Stimulated activated naive CD4-positive, alpha-beta T cell treated with Interleukin-2 at 50 U/mL for 16 hours (primary cell): ENCODE data around the gene EP400.
"Not testable (repeated sequence)": the region's sequence is repeated elsewhere in the genome, so short reads cannot be mapped to it uniquely, and the experiment has no call there.

Experiments used
- DNase-seq: peaks from one replicate; lab custom pipeline; 2025; lab: John Stamatoyannopoulos, UW

EP400 gene

GRCh38 chr12:132089407-132089910, 139.7 kb downstream of the EP400 start:
- DNase-seq = no peak

DNA sequence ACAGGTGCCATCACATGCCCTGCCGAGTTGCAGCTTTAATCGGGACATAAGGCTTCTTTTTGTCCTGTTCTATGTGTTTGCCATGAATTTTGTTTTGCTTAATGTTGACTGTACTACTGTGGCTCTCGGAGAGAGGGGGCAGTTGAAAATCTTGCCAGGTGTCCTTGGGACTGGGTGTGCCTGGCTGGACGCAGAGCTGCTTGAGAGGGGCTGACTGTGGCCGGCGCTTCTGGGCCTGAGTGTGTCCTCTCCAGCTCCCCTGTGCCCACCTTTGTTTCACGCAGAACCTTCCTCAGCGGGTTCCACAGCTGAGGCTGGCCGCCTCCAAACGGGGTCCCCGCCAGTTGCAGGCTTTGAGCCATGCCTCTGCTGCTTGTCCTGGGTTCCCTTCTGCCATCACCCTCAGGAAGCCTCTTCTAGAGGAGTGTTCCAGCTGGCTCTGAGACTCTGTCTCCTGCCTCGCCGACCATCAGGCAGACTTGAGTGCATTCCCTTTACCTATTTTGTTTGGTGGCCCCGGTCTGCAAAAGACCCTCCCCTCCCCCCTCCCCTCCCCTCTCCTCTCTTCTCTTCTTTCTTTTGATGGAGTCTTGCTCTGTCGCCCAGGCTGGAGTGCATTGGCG, 144.6 kb downstream of the EP400 start:
- DNase-seq = no peak

DNA sequence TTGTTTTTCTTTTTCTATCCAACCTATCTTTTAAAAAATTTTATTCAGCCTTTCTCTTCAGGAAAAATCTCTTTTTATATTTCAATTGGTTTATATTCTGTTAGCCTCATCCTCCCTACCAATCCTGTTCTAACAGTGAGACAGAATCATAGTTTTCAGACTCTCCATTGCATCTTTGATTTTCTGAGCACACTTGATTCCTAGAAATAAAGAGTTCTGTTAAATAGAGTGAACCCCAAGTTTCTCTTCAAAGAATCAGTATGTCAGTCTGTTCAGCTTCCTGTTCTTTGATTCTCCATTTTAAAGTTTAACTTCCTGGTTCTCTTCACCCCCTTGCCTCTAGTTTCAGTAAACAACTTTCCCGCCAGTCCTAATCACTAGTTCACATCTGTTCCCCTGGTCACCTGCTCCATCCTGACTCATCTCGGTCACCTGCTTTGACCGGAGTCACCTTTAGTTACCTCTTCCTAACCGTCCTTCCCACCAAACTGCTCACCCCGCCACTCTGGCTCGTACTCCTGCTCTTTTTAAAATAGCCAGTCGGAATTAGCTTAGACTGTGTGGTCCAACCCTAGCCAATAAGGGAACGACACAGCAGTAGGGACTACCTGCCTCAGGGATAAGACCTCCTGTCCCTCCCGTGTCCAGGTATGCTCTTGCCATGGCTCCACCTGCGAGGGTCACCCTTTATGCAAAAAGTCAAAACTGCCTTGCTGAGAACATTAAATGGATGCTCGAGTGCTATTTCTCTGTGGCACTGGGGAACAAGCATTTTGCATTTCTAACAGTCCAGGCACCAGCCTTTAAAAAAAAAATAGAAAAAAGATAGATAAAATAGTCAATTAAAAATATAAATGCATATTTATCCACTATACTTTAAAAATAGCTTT, 146.0 kb downstream of the EP400 start:
- no peak for DNase-seq

DNA sequence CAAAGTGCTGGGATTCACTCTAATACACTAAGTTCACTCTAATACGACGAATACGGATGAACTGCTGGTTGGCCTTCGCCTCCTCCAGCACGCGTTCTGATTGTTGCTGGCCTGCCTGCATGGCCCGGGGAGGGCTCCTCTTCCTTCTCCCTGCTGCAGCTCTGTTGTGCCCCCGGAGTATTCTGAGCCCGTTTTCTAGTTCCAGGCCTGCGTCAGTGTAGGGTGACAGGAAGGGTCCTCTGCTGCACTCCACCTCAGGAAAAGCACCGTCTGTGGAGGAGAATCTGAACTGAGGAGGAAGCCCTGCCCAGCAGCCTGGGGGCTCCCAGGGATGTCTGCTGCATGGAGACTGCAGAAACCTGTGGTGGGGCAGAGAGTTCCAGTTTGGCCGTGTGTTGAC, 150.0 kb downstream of the EP400 start:
- no peak for DNase-seq

DNA sequence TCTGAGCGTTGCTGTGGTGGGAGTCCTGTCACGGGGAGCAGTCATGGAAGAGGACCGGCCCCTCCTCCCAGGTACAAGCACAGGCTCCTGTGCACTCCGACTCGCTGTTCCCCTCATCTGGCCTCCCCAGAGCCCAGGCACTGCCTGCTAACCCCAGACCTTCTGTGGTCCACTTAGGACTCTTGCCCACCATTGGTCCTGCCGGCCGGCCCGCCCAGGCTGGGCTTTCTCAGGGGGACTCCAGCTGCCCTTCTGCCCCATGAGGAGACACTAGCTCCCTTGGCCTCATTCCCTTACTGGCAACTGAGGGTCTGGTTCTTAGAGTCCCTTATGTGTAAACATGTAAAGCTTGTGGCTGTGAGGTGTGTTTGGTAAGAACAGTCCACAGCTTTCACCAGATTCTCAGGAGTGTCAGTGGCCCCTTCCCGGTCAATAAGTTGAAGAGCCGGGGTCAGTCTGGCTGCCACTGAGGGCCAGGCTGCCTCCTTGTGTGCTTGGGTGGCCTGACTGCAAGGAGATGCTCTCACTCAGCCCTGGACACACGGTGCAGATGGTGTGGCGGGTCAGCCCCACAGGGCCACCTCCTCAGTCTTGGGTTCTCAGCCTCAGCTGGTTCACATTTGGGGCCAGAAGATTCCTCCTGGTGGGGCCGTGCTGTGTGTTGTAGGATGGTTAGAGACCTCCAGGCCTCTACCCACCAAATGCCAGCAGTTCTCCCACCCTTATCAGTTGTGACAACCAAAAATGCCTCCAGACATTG, 150.7 kb downstream of the EP400 start:
- DNase-seq = no peak

DNA sequence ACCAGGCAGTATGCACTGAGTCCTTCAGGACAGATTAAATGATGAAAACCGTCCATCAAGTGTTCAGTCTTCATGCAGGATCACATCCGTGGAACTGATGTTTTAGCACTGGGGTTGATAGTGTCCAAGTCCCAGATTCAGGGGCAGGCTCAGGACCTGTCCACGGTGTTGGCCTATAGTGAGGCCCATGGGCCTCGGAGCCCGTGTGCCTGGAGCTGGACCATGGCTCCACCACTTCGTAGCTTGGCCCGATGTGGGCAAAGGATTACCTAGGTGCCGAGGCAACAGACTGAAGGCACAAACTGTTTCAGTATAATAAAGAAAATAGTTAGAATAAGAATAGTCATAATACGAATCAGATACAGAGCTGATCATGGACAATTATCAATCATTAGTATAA, 152.6 kb downstream of the EP400 start:
- no peak for DNase-seq

DNA sequence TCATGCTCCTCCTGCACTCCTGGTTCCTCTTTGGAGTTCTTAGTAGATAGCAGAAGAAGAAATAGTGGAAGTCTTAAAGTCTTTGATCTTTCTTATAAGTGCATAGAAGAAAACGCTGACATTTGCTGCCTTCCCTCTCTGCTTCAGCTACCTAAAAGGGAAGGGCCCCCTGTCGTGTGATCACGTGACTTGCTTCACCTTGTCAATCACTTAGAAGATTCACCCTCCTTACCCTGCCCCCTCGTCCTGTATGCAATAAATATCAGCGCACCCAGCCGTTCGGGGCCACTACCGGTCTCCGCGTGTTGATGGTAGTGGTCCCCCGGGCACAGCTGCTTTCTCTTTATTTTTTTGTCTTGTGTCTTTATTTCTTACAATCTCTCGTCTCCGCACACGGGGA, 153.3 kb downstream of the EP400 start:
- DNase-seq = not testable (repeated sequence)

GRCh38 chr12:132103542-132104308, 154.0 kb downstream of the EP400 start:
- no peak for DNase-seq

GRCh38 chr12:132105467-132105866, 155.7 kb downstream of the EP400 start:
- DNase-seq = no peak

DNA sequence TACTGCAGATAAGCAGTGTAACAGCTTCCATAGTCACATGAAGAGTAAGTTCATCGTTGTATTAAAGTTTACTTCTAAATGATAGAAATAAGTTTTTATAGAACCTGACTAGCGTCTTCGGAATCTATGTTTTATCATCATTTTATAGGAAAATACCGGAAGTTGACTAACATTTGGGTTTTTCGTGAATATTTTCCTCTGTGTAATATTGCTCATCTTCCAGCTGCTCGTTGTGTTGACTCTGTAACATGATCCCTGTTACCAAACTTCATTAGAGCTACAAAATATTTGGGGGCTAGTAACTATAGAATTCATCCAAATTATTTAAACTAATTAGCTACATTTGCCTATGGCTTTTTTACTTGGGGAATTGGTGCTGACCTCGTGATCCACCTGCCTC, 157.2 kb downstream of the EP400 start:
- no peak for DNase-seq

DNA sequence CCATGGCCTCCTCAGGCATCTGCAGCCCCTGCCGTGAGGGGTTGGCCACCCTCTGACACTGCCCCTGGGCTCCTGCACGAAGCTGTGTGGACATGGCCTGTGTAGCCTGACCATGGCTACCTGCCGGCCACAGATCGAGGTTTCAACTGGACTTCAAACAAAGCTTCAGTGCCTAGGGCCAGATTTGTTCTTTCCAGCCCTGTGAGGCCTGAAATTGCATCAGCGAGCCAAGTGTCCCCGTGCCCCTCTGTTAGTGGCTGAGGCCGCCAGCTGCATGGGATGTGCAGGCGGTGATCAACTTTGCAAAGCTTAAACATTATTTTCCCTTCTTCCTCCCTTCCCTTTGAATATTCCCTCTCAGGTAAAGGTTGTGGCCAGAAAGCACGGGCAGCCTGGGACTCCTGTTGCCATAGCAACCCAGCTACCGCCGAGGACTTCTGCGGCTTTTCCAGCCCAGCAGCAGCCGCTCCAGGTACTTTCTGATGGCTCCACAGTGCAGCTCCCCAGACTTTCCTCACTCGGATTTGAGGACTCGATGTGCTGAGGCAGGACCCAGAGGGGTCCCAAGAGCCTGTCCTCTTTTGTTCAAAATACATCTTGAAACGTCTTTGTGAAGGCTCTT, 158.6 kb downstream of the EP400 start:
- no peak for DNase-seq

DNA sequence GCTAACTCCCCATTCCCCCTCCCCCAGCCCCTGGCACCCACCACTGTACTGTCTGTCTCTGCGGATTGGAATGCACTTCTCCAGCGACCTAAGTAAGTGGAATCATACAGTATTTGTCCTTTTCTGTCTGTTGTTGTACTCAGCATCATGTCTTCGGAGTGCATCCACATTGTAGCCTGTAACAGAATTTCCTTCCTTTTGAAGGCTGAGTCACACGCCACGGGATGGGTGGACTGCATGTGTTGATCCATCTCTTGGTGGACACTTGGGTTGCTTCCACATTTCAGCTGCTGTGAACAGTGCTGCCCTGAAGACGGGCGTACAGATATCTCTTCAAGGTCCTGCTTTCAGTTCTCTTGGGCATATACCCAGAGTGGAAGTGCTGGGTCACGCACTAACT, 160.0 kb downstream of the EP400 start:
- no peak for DNase-seq

DNA sequence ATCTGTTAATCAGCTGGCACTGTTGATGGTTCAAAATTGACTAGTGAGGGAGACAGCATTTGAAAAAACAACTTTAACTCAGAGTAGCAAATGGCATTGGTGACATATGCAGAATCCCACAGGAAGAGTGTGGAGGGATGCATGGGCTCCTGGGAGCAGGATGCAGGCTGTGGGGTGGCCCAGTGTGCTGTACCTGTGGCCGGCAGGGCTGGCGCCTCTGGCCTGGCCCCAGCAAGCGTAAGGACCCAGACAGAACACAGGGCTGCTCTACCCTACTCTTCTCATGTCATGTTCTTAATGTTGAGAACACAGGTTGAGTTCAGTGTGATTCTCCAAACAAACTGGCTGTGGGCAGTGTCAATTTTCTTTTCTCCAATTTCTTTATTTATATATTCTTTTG, 160.9 kb downstream of the EP400 start:
- DNase-seq = no peak

DNA sequence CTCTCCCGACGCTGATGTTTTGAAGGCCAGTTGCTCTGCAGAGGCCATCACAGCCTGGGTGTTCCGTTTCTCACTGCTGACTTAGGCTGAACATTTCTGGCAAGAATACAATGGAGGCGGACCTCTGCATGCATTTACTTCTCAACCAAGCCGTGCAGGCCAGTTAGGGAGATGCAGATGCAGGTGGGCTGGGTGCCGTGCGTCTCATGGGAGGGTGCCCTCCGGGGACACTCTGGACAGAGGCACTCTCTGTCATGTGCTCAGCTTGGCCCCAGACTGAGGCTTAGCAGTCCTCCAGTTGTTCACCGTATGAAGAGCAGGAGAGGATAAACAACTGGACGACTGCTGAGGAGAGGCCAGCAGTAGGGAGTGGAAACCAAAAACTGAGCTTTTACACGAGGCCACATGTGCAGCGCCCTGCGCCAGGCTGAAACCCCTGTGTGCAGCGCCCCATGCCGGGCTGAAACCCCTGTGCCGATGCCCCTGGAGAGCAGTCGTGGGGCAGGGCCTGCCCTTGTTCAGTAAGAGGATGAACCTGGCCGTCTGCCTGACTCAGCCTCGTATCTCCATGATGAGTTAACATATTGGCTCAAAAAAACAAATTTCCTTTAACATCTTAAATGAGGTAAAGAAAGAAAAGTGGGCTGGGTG, 162.0 kb downstream of the EP400 start:
- no peak for DNase-seq

DNA sequence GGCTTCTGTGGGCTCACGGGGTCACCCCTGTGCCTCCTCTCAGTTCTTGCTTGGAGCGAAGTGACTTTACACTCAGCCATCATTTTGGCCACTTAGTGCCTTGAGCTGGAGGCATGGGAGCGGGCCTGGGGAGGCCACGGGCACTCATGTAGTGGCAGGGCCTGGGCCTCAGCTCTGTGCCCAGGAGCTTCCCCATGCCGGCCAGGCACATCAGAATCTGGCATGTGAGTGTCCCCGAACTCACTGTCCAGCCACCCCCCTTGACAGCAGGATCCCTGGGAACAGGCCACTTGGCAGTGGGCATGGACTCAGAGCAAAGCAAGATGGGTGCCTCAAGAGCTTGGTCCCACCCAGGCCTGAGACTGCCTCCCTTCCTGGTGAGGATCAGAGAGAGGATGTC, 164.9 kb downstream of the EP400 start:
- DNase-seq = no peak

GRCh38 chr12:132115500-132115899, 165.8 kb downstream of the EP400 start:
- no peak for DNase-seq

GRCh38 chr12:132116709-132117557, 167.2 kb downstream of the EP400 start:
- DNase-seq = no peak

- DNase-seq = no peak
These were observed 167.8 kb downstream of the EP400 start for GRCh38 chr12:132117558-132117875.

- DNase-seq = no peak
These were observed 169.1 kb downstream of the EP400 start for GRCh38 chr12:132118876-132119275.

DNA sequence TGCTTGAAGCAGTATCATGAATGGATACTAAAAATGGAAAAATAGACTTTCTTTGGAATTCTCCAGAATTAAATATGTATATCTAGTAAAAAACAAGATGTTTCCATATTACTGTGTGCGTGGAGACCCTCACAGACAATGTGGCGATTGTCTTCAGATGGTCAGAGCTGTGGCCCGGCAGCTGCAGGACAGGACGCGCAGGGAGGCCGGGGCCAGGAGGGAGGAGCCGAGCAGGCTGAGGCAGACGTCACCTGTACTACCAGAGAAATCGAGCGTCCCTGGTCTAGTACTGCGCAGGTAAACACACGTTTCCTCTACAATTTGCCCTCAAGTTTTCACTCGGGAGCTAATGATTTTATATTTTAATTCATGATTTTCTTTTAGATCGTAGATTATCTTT, 171.5 kb downstream of the EP400 start:
- DNase-seq = no peak
